Activated CD4-positive, alpha-beta T cell treated with anti-CD3 and anti-CD28 coated beads, Interleukin-10, Interleukin-2, amounts not matched to agents 100 ng/mL and 50 ng/mL, durations not matched to agents 16 hours and 8 hours (primary cell): ENCODE measurements around the gene XIRP1.

Experiments
- DNase-seq: peaks from one replicate; pipeline ENCODE4 v3.0.0-alpha.2; 2020

Gene XIRP1

DNA sequence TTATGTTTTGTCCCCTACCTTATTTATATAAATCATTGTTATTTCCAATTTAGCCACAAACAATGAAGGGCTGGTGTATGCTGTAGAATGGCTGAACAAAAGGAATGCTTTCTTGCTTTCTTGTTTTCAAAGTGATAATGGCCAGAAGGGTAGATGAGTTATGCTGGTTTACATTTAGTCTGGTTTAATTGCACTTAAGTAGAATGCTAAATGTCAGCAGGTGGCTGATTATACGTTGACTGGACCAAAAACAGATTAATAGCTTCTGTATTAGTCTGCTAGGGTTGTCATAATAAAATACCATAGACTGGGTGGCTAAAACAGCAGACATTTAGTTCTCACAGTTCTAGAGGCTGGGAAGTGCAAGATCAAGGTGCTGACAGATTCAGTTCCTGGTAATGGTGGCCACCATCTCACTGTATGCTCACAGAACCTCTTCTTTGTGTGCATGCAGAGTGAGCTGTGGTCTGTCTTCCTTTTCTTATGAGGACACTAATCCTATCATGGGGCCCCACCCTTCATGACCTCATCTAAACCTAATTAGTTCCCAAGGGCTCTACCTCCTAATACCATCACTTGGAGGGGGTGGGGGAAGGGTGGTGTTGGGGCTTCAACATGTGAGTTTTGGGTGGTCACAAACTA is 17.1 kb upstream of the XIRP1 start:
- DNase-seq, result no peak

DNA sequence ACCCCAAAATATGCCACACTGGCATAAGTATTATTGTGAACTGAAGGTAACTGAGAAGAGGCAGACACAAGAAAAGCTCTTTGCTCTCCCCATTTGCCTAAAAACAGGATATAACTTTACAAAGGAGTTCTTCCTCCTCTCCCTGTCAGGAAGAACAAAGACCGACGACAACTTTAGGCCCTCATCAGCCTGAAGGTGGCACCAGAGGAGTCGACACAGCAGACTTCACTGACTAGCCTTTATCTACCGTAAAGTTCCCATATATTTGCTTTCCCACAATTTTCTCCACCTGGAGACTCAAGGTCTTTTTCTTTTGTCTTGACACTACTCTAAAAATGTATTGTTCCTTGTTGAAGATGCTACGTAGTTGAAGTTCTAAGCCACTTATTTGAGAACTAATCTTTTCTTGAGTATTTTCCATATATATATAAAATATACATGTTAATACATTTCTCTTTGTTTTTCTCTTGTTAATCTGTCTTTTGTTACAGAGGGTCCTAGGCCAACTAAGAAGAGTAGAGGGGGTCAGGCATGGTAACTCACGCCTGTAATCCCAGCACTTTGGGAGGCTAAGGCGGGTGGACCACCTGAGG is 16.2 kb upstream of the XIRP1 start:
- DNase-seq, result peak; percentile 50

DNA sequence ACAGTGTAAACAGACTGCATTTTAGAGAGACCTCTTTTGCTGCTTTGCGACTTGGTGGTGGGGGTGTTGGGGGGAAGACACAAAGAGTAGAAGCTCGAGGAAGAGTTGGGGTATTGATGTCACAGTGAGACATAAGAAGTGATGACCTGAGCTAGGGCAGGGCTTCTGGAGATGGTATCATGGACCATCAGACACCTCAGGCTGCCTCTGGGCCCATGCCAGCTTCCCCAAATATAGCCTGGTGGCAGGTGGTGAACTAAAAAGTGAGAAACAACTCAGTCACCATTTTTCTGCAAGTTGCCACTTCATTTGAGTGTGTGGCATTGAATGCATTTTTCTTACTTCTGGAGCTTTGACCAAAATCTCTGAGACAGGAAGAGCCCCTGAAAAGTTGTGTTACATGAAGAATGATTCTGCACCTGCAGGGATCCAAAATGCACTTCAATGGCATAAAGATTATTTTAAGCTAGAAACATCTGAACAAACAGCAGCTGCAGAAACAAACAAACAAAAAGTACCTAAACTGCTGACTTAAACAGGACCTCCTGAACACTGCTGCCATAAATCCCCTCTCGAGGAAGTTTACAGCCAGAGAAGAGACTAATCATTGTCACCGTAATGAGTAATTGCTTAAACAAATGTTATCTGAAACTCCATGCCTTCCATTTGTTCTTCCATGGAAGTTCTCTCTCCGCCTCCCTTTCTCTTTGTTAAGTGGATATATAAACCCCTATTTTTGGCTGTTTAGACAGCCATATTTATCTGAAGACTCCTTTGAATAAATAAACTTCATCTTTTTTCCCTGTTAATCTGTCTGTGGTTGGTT is 15.2 kb upstream of the XIRP1 start:
- DNase-seq, result no peak

GRCh38 chr3:39205919-39206516 is 13.6 kb upstream of the XIRP1 start:
- DNase-seq, result no peak

DNA sequence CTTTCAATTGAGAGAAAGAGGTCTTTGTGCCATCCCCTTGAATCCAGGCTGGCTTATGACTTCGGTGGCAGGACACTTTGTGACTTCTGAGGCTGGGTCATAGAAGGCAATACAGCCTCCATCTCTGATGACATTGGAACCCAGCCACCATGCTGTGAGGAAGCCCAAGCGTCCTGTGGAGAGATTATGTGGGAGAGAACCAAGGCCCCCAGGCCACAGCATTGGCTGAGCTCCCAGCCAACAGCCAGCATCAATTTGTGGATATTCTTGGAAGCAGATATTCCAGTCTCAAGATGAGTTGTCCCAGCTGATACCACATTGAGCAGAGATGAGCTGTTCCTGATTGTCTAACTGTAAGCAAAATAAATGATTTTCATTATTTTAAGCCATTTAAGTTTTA is 12.7 kb upstream of the XIRP1 start:
- no peak for DNase-seq

GRCh38 chr3:39203860-39204259 is 11.5 kb upstream of the XIRP1 start:
- DNase-seq, result no peak

- no peak for DNase-seq
Measured at GRCh38 chr3:39203402-39203801, 11.0 kb upstream of the XIRP1 start.

- DNase-seq, result no peak
Measured at GRCh38 chr3:39202094-39202493, 9.7 kb upstream of the XIRP1 start.

- DNase-seq, result no peak
Measured at GRCh38 chr3:39196671-39197356, 4.4 kb upstream of the XIRP1 start.

DNA sequence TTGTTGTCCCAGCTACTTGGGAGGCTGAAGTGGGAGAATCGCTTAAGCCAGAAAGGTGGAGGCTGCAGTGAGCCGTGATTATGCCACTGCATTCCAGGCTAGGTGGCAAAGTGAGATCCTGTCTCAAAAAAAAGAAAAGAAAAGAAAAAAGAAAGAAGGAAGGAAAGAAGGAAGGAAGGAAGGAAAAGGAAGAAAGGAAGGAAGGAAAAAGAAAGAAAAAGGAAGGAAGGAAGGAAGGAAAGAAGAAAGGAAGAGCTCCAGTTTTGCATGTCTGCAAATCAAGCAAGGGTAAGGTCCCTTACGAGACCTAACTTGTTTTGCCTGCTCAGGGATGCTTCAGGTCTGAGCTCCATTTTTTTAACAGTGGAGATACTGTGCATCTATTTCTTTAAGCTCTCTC is 3.6 kb upstream of the XIRP1 start:
- DNase-seq, result no peak

DNA sequence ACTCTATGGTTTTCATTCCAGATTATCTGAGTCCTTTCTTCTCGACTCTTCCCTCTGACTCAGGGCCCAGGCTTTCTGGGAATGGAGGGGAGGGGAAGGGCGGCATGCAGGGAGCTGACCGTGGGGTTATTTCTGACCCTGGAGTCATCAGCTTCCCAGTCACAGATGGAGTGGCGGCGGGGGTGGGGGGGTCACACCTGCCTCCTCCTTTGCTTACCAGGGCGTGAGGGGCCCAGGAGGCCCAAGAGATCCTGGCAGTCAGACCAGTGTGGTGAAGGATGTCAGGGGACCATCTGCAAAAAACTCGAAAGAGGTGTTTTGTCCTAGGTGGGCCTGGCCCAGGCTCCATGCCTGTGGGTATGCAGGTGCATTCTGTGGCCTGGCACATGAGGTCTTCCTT is 996 bp upstream of the XIRP1 start:
- DNase-seq, result no peak

DNA sequence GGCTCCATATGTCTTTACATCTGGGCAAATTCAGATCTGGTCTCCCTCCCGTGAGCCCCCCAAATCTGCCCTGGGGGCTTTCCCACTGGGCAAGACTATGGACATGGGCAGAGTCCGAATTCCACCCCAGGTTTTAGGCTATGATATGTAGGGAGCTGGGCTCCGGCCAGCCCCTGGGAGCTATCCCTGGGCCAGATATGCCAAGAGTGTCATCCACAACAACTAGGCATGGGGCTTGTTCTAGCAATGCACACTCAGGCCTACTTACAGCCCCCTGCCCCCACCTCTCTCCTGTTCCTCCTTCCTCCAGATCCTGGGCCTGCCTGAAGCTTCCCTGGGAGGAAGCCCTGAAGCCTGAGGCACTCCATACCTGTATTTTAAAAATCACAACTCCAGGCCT is 622 bp downstream of the XIRP1 start:
- no peak for DNase-seq

- DNase-seq, result no peak
Measured at GRCh38 chr3:39191111-39191510, 1.3 kb downstream of the XIRP1 start.

DNA sequence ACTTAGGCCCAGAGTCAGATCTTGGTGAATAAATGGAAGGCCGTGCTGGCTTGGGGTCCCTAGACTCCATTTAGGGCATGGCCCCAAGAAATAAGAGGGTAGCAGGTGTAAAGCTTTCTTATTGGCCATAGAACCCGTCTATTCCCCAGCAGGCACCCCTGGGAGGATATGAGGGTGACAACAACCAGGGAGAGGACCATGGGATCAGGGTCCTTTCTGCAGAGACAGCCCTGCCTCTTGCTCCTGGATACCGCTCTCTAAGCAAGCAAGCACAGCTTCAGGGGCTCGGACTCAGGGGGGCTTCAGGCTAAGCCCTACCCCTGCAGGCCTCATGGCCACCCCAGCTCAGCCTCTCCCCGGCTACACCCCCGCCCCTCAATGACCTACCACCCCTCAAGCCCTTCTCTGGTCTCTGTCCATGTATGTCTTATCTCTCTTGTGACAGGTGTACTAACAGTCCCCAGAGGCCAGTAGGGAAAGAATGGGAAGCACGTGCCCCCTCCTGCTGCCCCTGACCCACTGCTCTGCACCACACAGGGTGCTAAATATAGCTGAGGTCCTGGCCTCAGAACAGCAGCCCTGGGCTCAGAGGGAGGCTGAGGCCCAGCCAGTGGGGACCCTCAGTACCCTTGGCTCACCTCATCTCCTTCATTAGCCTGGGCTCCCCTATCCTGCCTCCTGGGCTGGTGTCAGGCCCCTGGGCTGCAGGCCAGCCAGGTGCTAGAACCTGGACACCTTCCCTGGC is 1.9 kb downstream of the XIRP1 start:
- no peak for DNase-seq

GRCh38 chr3:39189959-39190269 is 2.5 kb downstream of the XIRP1 start:
- peak; percentile 69 for DNase-seq

GRCh38 chr3:39189150-39189958 is 3.0 kb downstream of the XIRP1 start:
- no peak for DNase-seq

- DNase-seq, result no peak
Measured at GRCh38 chr3:39188271-39189149, 3.9 kb downstream of the XIRP1 start.

- no peak for DNase-seq
Measured at GRCh38 chr3:39187372-39188155, 4.8 kb downstream of the XIRP1 start.

DNA sequence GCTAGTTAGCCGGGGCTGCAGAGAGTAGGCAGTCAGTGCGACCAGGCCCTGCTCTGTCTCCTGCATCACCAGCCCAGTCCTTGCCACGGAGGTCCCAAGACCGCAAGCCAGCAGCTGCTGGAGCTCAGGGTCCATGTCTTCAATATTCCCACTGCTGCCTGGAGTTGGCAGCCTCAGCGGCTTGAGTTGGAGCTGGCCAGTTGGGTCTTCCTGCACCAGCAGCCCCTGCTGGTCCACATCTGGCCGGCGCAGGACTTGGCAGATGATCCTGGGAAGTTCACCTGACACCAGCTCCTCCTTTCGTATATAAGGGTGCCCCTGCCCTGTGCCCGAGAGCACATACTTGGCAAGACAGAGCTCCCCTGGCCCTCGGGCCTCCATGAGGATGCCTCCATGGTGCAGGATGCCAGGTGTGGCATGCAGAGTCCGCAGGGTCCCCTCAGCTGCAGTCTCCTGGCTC is 5.7 kb downstream of the XIRP1 start:
- no peak for DNase-seq
